Kidney (tissue), 14 donors: ENCODE measurements around the gene HPCAL1. TPM values are rescaled to one million over a fixed set of nuclear protein-coding genes. Genes with fewer than 3 reads are reported as not detected.

Experiments
- DNase-seq, 5 donors: peaks; one replicate each; pipeline ENCODE4 v3.0.0-alpha.2; 2013 to 2020
- FAIRE-seq: peaks from 2 replicates; lab custom pipeline; 2012; peaks lifted over from hg19 to GRCh38; lab: Jason Lieb, UNC
- H3K27ac ChIP-seq, 2 donors: one replicate each; pipeline ENCODE4 v1.7.0; 2013; ENCODE audit warnings: low read depth in 2 of 2, low read length in 2 of 2, inconsistent platforms in 1 of 2
- H3K27me3 ChIP-seq: one replicate; pipeline ENCODE4 v1.7.1; 2013; ENCODE audit warnings: low read length, inconsistent platforms; ENCODE audit not compliant: control insufficient read depth, insufficient read depth
- H3K36me3 ChIP-seq, 3 donors: one replicate each; pipeline versions ENCODE4 v1.7.0 to v1.7.1; 2013; ENCODE audit warnings: low read length in 3 of 3, control low read depth in 1 of 3, inconsistent platforms in 1 of 3; ENCODE audit not compliant: insufficient read depth in 3 of 3, control insufficient read depth in 2 of 3
- H3K4me1 ChIP-seq, 3 donors: one replicate each; pipeline versions ENCODE4 v1.7.0 to v1.7.1; 2013; ENCODE audit warnings: low read length in 3 of 3, inconsistent platforms in 1 of 3, low read depth in 1 of 3; ENCODE audit not compliant: control insufficient read depth in 2 of 3, insufficient read depth in 2 of 3
- H3K4me3 ChIP-seq, 3 donors: one replicate each; pipeline versions ENCODE4 v1.7.0 to v1.8.1; 2013; ENCODE audit warnings: low read length in 3 of 3, control low read depth in 1 of 3, inconsistent platforms in 1 of 3
- H3K9ac ChIP-seq, 3 donors: one replicate each; pipeline versions ENCODE4 v1.7.0 to v1.7.1; 2013; ENCODE audit warnings: low read length in 3 of 3, control low read depth in 1 of 3, inconsistent platforms in 1 of 3
- H3K9me3 ChIP-seq, 3 donors: one replicate each; pipeline versions ENCODE4 v1.7.0 to v1.7.1; 2013; ENCODE audit warnings: low read length in 3 of 3, control low read depth in 1 of 3, inconsistent platforms in 1 of 3; ENCODE audit not compliant: control insufficient read depth in 2 of 3, insufficient read depth in 1 of 3
- CTCF ChIP-seq: IDR thresholded peaks from 3 replicates; pipeline ENCODE4 v1.5.1; 2012; ENCODE audit warnings: mild to moderate bottlenecking, moderate library complexity, borderline replicate concordance; ENCODE audit not compliant: insufficient read depth; ENCODE audit errors: extremely low read depth
- intact Hi-C: fragments of 100-400 bp; cut with DNase I; formaldehyde crosslinking; loops from one replicate; pipeline ENCODE4 v1.11.1; 2022
- polyA plus RNA-seq: library from polyadenylated mRNA; stranded (reverse); fragments of 350-450 nt; fragmentation: Illumina TruSeq; extraction: RNeasy Lipid Tissue Mini Kit (QIAGEN cat#74804); gene quantifications from one replicate; pipeline ENCODE4 v1.2.3, GENCODE V29; 2014; ENCODE audit warnings: low read depth, low replicate concordance; ENCODE audit not compliant: insufficient read depth
- total RNA-seq: library from RNA; stranded (reverse); fragmentation: NEBNext Ultra II Directional; extraction: Animal tissue kit (Norgen Biotek cat#: 25700); gene quantifications from one replicate; pipeline ENCODE4 v1.2.1, GENCODE V29; 2021
- donor health status: control.
- donor health status: control.
- donor health status: control.
- donor health status: control.
- donor health status: control.
- donor health status: DM: yes; HTN: yes; CAD: no.
- donor health status: Normal renal cell carcinoma (clear cell type).

Gene HPCAL1
- total and polyA plus RNA-seq, 2 donors from 2014 or later = 47.3 to 121 TPM

- Histone ChIP-seq H3K9ac (no peak overlapping the region), H3K36me3 (no peaks in the 10 kb centered on the region), H3K4me3 (no peak overlapping the region), H3K27ac (no peak overlapping the region), H3K4me1 (peaks cover 0 to 32% (median 24%) of the 10 kb centered on the region in 3 donors), H3K9me3 (no peaks in the 10 kb centered on the region), H3K27me3 (no peaks in the 10 kb centered on the region)
- no peak for DNase-seq
- intact Hi-C loops = no loop called here
- FAIRE-seq = no peak
- no peak for TF ChIP-seq CTCF
Observed at GRCh38 chr2:10399358-10399757, 96.7 kb downstream of the HPCAL1 start.

GRCh38 chr2:10400002-10400401 is 97.3 kb downstream of the HPCAL1 start:
- Histone ChIP-seq H3K36me3 (no peaks in the 10 kb centered on the region), H3K4me1 (peaks cover 0 to 38% (median 30%) of the 10 kb centered on the region in 3 donors), H3K9ac (no peak overlapping the region), H3K4me3 (no peak overlapping the region), H3K27ac (peak overlapping the region; percentile 47 to 51), H3K9me3 (no peaks in the 10 kb centered on the region), H3K27me3 (no peaks in the 10 kb centered on the region)
- no peak for FAIRE-seq
- intact Hi-C loops = no loop called here
- TF ChIP-seq CTCF = no peak
- DNase-seq = peak in 1 of 5 donors; percentile 57

GRCh38 chr2:10400568-10400977 is 97.9 kb downstream of the HPCAL1 start:
- peak overlapping the region; percentile 47 to 51 for H3K27ac ChIP-seq
- no peaks in the 10 kb centered on the region for H3K36me3 ChIP-seq
- H3K27me3 ChIP-seq = no peaks in the 10 kb centered on the region
- intact Hi-C loops = no loop called here
- peak overlapping the region in 1 of 3 donors; percentile 35 for H3K9ac ChIP-seq
- FAIRE-seq (no peak), DNase-seq (no peak)
- no peak overlapping the region for H3K4me3 ChIP-seq
- H3K4me1 ChIP-seq = peaks cover 0 to 44% (median 34%) of the 10 kb centered on the region in 3 donors
- no peaks in the 10 kb centered on the region for H3K9me3 ChIP-seq
- TF ChIP-seq CTCF = no peak
